HG02852 (cell line): ENCODE data around the gene GH1.
"Not testable (repeated sequence)": the region's sequence is repeated elsewhere in the genome, so short reads cannot be mapped to it uniquely, and the experiment has no call there.

ENCODE experiments used
- ATAC-seq: cut with Tn5 transposase; IDR thresholded peaks from one replicate; pipeline ENCODE4 v1.9.1; 2021; ENCODE audit warnings: mild to moderate bottlenecking, moderate library complexity; ENCODE audit not compliant: unreplicated experiment

Gene GH1

GRCh38 chr17:63901971-63902370, 16.7 kb downstream of the GH1 start:
- ATAC-seq, result not testable (repeated sequence)

GRCh38 chr17:63898899-63899798, 19.5 kb downstream of the GH1 start:
- not testable (repeated sequence) for ATAC-seq

DNA sequence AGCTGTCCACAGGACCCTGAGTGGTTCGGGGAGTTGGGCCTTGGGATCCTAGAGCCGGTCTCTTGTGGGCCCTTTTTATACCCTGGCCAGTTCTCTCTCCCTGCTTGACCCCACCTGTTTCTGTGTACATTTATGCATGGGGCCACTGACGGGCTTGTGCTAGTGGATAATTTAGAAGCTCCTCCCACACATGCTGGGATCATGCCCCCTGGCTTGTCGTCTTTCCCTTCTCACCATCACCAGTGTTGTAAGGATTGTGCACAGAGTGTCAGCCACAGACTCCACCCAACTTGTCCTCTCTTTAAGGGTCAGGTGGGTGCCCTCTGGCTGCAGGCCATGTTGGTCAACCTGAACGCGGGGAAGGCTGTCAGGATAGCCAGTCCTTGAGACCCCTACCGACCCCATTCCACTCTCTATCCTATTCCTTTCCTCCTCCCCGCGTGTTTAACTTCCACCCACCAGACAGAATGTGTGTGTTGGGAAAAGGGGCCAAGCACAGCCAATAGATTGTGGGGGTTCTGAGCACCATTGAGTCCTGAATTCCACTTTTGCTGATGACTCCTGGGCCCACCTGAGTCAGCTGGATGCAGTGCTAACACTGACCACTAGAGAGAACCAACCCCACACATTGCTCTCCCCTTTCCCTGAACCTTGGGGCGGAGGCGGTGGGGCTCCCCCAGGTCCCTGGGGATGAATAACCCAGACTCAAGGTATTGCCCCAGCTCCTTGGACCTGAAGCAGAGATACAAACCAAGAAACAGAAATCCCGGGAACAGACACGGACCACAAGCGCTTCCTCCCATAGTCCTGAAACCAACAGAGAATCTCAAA, 21.9 kb downstream of the GH1 start, which contains the start of gene CSH1:
TSS of gene CSH1 (minus strand) at position 51 of the 831 bp plus-strand sequence. CDS start 63 bp downstream, outside the sequence.
- ATAC-seq, result not testable (repeated sequence)

GRCh38 chr17:63894821-63895220, 23.8 kb downstream of the GH1 start:
- not testable (repeated sequence) for ATAC-seq

- ATAC-seq, result not testable (repeated sequence)
Measured at GRCh38 chr17:63894021-63894420, 24.6 kb downstream of the GH1 start.

DNA sequence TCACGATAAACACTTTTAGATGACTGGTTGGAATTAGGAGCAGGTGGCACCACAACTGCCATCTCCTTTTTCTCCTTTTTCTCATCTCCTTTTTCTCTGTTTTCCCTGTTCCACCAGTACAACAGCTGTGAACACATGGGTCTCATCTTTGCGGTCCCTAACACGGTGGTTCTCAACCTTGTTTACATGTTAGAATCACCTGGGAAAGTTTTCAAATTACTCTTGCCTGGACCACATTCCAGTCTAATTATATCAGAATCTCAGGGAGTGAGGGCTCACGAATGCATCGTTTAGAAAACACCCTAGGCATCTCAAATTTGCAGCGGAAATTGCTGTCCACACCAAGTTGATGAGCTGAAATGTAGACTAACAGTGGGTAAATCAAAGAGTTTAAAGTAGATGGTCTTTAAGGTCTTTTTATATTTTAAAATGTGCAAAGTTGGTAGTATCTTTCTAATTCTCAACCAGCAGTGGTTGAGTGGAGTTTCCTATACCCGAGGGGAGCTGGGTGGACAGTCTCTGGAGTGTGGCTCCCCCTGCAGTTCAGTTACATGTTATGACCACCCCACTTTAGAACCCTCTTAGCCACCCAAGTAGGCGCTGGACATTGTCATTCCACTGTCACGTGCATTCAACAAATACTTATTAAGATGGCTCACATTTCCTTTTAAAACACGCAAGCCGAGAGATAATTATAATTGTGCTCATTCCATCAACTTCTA, 26.2 kb downstream of the GH1 start:
- not testable (repeated sequence) for ATAC-seq

DNA sequence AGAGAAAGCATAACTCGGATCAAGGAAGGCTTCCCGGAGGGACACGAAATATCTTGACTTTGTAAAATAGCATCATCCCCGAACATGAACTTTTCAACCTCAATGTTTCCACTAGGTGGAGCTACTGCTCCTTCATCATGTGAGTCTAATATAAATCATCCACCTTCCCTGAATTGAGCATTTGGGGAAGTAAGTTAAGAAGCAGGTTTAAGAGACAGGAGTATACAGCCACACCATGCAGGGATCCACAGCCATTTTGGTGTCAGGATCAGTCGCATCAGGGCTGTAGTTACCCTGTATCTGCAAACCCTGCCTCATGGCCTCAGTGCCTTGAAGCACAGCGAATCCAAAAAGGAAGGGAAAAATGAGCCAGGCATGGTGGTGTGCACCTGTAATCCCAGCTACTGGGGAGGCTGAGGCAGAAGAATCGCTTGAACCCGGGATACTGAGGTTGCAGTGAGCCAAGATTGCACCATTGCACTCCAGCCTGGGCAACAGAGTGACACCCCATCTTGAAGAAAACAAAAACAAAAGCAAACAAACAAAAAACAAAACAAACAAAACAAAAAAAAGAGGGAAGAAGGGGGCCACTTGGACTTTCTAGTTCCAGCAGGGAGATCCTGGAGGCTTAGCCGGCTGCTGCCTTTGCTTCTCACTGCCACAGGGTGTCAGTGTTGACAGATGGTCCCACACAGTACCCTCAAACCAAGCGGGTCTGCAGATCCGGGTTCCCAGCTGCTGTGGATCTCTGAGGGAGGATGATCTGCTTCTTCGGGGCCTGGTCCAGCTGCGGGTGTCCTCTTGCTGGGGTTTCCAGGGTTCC, 29.4 kb downstream of the GH1 start:
- not testable (repeated sequence) for ATAC-seq

GRCh38 chr17:63885119-63885518, 33.5 kb downstream of the GH1 start:
- not testable (repeated sequence) for ATAC-seq

DNA sequence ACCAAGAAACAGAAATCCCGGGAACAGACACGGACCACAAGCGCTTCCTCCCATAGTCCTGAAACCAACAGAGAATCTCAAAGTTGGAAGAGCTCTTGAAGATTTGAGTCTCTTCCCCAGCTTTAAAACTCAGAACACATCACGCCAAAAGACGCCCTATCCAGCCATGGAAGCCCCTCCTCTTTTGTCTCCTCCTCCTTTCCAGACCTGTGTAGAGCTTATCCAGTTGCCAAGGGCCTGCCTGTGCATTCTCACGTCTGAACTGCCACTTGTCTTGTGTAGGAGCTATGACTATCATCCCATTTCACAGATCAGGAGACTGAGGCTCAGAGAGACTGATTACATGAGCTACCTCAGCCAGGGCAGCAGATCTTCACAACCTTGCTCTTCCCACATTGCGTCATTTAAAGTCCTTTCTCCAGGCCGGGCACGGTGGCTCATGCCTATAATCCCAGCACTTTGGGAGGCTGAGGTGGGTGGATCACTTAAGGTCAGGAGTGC, 36.0 kb downstream of the GH1 start:
- ATAC-seq, result not testable (repeated sequence)

GRCh38 chr17:63881935-63882601, 36.6 kb downstream of the GH1 start, which contains the start of gene GH2:
Gene GH2, minus strand, starts transcription at chr17:63881944. Its CDS starts 143 bp downstream, at chr17:63881801.
- ATAC-seq, result no peak

DNA sequence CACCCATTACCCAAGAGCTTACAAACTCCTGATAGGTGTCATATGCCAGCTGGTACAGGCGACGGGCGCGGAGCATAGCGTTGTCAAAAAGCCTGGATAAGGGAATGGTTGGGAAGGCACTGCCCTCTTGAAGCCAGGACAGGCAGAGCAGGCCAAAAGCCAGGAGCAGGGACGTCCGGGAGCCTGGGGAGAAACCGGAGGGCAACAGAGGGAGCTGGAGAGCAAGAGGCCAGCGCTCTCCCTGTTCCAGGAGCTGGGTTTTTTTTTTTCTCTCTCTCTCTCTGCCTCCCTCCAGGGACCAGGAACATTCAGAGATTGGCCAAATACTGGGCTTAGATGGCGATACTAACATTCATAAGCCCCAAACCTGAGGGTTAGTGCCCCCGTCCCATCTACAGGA, 37.3 kb downstream of the GH1 start:
- not testable (repeated sequence) for ATAC-seq

GRCh38 chr17:63880706-63881105, 37.9 kb downstream of the GH1 start:
- ATAC-seq, result no peak

DNA sequence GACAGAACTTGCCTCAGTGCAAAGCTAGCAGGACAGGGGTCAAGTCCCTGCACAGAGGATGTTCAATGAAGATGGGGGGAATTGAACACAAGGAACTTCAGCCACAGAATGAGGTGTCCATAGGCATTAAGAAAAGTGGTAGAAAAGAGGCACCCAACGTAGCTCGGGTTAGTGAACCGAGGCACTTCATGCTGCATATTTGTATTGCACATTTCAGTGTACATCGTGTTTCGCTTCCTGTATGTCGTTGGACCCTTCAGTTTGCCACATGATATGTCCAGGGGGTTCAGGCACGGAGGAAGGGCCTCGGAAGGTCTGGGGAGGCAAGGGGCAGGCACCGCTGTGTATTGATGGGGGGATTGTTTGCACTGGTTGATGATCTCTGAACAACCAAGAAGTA, 40.2 kb downstream of the GH1 start:
- ATAC-seq, result not testable (repeated sequence)

DNA sequence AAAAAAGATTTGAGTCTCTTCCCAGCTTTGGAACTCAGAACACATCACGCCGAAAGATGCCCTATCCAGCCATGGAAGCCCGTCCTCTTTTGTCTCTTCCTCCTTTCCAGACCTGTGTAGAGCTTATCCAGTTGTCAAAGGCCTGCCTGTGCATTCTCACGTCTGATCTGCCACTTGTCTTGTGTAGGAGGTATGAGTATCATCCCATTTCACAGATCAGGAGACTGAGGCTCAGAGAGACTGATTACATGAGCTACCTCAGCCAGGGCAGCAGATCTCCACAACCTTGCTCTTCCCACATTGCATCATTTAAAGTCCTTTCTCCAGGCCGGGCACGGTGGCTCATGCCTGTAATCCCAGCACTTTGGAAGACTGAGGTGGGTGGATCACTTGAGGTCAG, 43.9 kb downstream of the GH1 start:
- ATAC-seq, result not testable (repeated sequence)

DNA sequence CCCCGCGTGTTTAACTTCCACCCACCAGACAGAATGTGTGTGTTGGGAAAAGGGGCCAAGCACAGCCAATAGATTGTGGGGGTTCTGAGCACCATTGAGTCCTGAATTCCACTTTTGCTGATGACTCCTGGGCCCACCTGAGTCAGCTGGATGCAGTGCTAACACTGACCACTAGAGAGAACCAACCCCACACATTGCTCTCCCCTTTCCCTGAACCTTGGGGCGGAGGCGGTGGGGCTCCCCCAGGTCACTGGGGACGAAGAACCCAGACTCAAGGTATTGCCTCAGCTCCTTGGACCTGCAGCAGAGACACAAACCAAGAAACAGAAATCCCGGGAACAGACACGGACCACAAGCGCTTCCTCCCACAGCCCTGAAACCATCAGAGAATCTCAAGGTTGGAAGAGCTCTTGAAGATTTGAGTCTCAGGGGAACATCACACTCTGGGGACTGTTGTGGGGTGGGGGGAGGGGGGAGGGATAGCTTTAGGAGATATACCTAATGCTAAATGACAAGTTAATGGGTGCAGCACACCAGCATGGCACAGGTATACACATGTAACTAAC, 44.5 kb downstream of the GH1 start:
- ATAC-seq, result not testable (repeated sequence)

- ATAC-seq, result not testable (repeated sequence)
Measured at GRCh38 chr17:63873577-63873976, 45.1 kb downstream of the GH1 start, which contains the start of gene CSH2. Gene CSH2, minus strand, starts transcription at chr17:63873677. Its CDS starts 63 bp downstream, at chr17:63873614.

DNA sequence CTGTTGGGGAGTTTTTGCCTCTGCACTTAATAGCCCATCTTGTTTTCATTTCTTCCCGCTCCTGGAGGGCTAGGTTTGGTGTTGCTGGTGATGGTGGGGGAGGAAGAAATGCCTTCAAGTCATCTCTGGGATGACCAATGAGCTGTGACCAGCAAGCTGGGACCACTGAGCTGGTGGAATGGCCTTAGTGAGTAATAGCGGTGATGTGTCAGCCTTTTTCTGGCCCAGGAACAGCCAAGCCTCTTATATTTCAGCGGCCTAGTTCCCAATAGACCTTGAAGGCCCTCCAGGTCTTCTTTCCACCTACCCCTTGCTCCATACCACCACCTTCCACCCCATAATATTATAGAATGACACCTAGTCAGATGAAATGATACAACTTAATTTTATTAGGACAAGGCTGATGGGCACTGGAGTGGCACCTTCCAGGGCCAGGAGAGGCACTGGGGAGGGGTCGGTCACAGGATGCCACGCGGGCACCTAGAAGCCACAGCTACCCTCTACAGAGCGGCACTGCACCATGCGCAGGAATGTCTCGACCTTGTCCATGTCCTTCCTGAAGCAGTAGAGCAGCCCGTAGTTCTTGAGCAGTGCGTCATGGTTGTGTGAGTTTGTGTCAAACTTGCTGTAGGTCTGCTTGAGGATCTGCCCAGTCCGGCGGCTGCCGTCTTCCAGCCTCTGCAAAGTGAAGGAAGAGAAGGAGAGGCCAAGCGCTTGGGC, 46.8 kb downstream of the GH1 start:
- not testable (repeated sequence) for ATAC-seq

GRCh38 chr17:63870292-63870665, 48.4 kb downstream of the GH1 start:
- not testable (repeated sequence) for ATAC-seq
